Gastrocnemius medialis (tissue), 4 donors: ENCODE data around the gene NPAP1.

ENCODE experiments used
- POLR2A ChIP-seq, 2 donors: fragments of 450-650 bp; IDR thresholded peaks; one replicate each; pipeline ENCODE4 v1.6.1; 2017; ENCODE audit warnings: antibody characterized with exemption in 2 of 2, mild to moderate bottlenecking in 2 of 2, moderate library complexity in 2 of 2
- TF ChIP-seq, protein P1 (sequence below), 5 experiments: fragments of 450-650 bp in 3 of 5; fragments of 200-600 bp in 2 of 5; sonication (generic) in 2 of 5; IDR thresholded peaks in 4 of 5; conservative IDR thresholded peaks in 1 of 5; 1 replicate in 4 of 5; 2 replicates in 1 of 5; pipeline ENCODE4 v1.5.1; 2016 to 2019; ENCODE audit warnings: antibody characterized with exemption in 5 of 5, mild to moderate bottlenecking in 3 of 5, moderate library complexity in 3 of 5

DNA sequence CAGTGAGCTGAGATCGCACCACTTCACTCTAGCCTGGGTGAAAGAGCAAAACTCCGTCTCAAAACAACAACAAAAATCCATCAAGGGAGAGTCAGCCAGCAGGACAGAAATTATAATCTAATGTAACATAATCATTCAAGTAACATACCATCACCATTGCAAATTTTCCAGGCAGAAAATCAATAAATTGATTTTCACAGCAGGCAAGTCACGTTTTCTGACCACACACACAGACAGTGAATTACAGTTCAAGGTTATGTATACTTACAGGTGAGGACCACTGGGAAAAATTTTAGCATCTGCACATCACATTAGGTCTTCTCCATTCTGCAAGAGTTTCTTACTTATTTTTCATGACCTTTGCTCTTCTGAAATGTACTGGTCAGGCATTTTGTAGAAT lies 29.9 kb upstream of the NPAP1 start:
- TF ChIP-seq, protein P1, sequence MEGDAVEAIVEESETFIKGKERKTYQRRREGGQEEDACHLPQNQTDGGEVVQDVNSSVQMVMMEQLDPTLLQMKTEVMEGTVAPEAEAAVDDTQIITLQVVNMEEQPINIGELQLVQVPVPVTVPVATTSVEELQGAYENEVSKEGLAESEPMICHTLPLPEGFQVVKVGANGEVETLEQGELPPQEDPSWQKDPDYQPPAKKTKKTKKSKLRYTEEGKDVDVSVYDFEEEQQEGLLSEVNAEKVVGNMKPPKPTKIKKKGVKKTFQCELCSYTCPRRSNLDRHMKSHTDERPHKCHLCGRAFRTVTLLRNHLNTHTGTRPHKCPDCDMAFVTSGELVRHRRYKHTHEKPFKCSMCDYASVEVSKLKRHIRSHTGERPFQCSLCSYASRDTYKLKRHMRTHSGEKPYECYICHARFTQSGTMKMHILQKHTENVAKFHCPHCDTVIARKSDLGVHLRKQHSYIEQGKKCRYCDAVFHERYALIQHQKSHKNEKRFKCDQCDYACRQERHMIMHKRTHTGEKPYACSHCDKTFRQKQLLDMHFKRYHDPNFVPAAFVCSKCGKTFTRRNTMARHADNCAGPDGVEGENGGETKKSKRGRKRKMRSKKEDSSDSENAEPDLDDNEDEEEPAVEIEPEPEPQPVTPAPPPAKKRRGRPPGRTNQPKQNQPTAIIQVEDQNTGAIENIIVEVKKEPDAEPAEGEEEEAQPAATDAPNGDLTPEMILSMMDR (IDR thresholded peaks at IDR 0.05 in 4 of 5, conservative IDR thresholded peaks at IDR 0.05 in 1 of 5), result no peak
- no peak for TF ChIP-seq POLR2A (IDR thresholded peaks at IDR 0.05)
